Measurements from ENCODE around the gene AFMID. TPM values are rescaled to one million over a fixed set of nuclear protein-coding genes. Genes with fewer than 3 reads are reported as not detected.

The AFMID gene
- total and polyA plus RNA-seq, 2 of the 8 experiments (the other 6 are each of a cell fraction or from before 2014, with no cell fraction given): 49.0 to 53.0 TPM

DNA sequence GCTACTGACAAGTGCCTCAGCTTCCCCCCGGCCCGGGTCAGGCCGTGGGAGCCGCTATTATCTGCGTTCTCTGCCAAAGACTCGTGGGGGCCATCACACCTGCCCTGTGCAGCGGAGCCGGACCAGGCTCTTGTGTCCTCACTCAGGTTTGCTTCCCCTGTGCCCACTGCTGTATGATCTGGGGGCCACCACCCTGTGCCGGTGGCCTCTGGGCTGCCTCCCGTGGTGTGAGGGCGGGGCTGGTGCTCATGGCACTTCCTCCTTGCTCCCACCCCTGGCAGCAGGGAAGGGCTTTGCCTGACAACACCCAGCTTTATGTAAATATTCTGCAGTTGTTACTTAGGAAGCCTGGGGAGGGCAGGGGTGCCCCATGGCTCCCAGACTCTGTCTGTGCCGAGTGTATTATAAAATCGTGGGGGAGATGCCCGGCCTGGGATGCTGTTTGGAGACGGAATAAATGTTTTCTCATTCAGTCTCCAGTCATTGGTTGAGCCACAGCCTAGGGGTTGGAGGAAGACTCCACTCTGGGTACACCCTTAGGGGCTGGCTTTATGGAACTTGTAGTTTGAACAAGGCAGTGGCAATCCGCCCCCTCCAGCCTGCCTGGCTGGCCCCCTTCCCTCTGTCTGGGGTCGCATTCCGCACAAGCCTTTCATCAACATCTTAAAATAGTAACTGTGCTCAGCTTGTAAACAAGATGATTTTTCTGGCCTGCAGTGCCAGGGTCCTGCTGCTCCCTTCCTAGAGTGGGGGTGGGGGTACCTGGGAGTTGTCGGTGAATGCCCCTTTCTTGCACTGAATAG, 14.7 kb upstream of the AFMID start:
- DNase-seq (ENCODE audit: low read depth in 1 of 2, low spot score in 2 of 2) (peak in 1 of 2 experiments; percentile 61), FAIRE-seq (no peak)
- Histone ChIP-seq H3K36me3 (ENCODE audit: control insufficient read depth in 2 of 4, insufficient read depth in 4 of 4, low read length in 3 of 4) (peaks cover 7 to 32% (median 13%) of the 10 kb centered on the region in 4 experiments; a peak in 7 of 8 replicates), H4K8ac (ENCODE audit: extremely low read depth, insufficient read depth, low read length) (no peak overlapping the region), H2BK15ac (ENCODE audit: low read length) (no peak overlapping the region), H3K9ac (replicated peaks in 1 of 4; ENCODE audit: extremely low read depth in 1 of 4, low read depth in 3 of 4, low read length in 3 of 4) (no peak overlapping the region), H3K23ac (ENCODE audit: insufficient read length) (no peak overlapping the region), H4K5ac (ENCODE audit: insufficient read length, low read depth, low read length) (no peak overlapping the region), H3K23me2 (ENCODE audit: low read depth, low read length) (peaks cover 5% of the 10 kb centered on the region; the same call in 1 of the 2 replicates), H3K27ac (ENCODE audit: low read depth, low read length) (no peak overlapping the region), H2BK5ac (ENCODE audit: low read depth, low read length) (no peak overlapping the region), H2BK12ac (ENCODE audit: low read depth, low read length) (no peak overlapping the region), H2BK120ac (replicated peaks; ENCODE audit: low read depth, low read length) (no peak overlapping the region), H3K4ac (replicated peaks; ENCODE audit: insufficient read length, low read depth, low read length) (no peak overlapping the region), H3K27me3 (replicated peaks in 1 of 4; ENCODE audit: control insufficient read depth in 3 of 4, extremely low read depth in 1 of 4, insufficient read depth in 3 of 4, low read length in 3 of 4) (no peaks in the 10 kb centered on the region), H2BK20ac (ENCODE audit: low read length) (no peak overlapping the region), H4K91ac (replicated peaks; ENCODE audit: insufficient read length, low read length) (no peak overlapping the region), H3K18ac (ENCODE audit: extremely low read depth, low read length) (no peak overlapping the region; the same call in 1 of the 2 replicates), H3K9me3 (ENCODE audit: insufficient read depth in 2 of 2, low read depth in 1 of 2, low read length in 1 of 2) (no peaks in the 10 kb centered on the region), H2AFZ (ENCODE audit: low read length) (no peak overlapping the region), H3K56ac (replicated peaks; ENCODE audit: insufficient read length, low read depth, low read length) (no peak overlapping the region), H3K79me1 (ENCODE audit: low read depth, low read length) (peaks cover 6% of the 10 kb centered on the region), H3K14ac (ENCODE audit: insufficient read length) (no peak overlapping the region), H2AK5ac (ENCODE audit: low read depth, low read length) (no peak overlapping the region), H3K4me2 (ENCODE audit: insufficient read depth in 1 of 2, low read depth in 2 of 2, low read length in 2 of 2) (peak overlapping the region in 1 of 2 experiments; percentile 40; a peak in 2 of 4 replicates), H3K4me1 (replicated peaks in 1 of 4; ENCODE audit: control insufficient read depth in 3 of 4, insufficient read depth in 4 of 4, low read length in 3 of 4) (peaks cover 5 to 36% (median 16%) of the 10 kb centered on the region in 4 experiments), H3K4me3 (ENCODE audit: extremely low read depth in 1 of 4, insufficient read depth in 2 of 4, low read depth in 3 of 4, low read length in 4 of 4) (no peak overlapping the region), H4K20me1 (replicated peaks in 1 of 2; ENCODE audit: control insufficient read depth in 1 of 2, insufficient read depth in 2 of 2, low read length in 2 of 2) (peaks cover 15 to 22% of the 10 kb centered on the region in 2 experiments), H3K79me2 (ENCODE audit: control insufficient read depth in 1 of 2, insufficient read depth in 2 of 2, low read length in 2 of 2) (no peaks in the 10 kb centered on the region)
- TF ChIP-seq, protein P1, sequence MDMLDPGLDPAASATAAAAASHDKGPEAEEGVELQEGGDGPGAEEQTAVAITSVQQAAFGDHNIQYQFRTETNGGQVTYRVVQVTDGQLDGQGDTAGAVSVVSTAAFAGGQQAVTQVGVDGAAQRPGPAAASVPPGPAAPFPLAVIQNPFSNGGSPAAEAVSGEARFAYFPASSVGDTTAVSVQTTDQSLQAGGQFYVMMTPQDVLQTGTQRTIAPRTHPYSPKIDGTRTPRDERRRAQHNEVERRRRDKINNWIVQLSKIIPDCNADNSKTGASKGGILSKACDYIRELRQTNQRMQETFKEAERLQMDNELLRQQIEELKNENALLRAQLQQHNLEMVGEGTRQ (IDR thresholded peaks at IDR 0.05; ENCODE audit: low read length): no peak
- TF ChIP-seq CTCF (IDR thresholded peaks at IDR 0.05; ENCODE audit: control extremely low read depth in 1 of 3, insufficient read depth in 1 of 3, low read depth in 1 of 3, low read length in 3 of 3) (no peak), POLR2AphosphoS5 (IDR thresholded peaks at IDR 0.05; ENCODE audit: low read depth, low read length) (peak; percentile 49; the same call in 1 of the 2 replicates)
- ChIA-PET POLR2A (ENCODE audit: partially characterized antibody) (interaction anchor here (0.9 to 10.2 kb wide), 17 partner anchors 10 to 78 kb away, joined by 3 to 131 read pairs (median 4); partner anchors contain the start of genes AFMID and TK1), CTCF (ENCODE audit: partially characterized antibody) (interaction anchor here (0.6 to 10.0 kb wide), 6 partner anchors 14 to 1662 kb away, joined by 3 to 87 read pairs (median 7); partner anchors contain the start of gene TK1)
- 74% methylated on average over 19 of the region's 19 CpGs; no CpG with 5 or more reads in 1 of the 2 experiments for WGBS, 2 experiments (ENCODE audit: extremely low coverage in 1 of 2, insufficient coverage in 1 of 2, insufficient read length in 1 of 2, insufficient replicate concordance in 2 of 2, low coverage in 1 of 2, low lambda C conversion rate in 2 of 2, missing lambda C conversion rate in 1 of 2)

Measured in H1 (cell line).